Measurements from ENCODE around the gene PRM2. TPM values are rescaled to one million over a fixed set of nuclear protein-coding genes. Genes with fewer than 3 reads are reported as not detected.

PRM2 gene
- total and polyA plus RNA-seq, 2 of the 8 experiments (the other 6 are each of a cell fraction or from before 2014, with no cell fraction given), result not detected

GRCh38 chr16:11241480-11242204 lies 34.6 kb downstream of the PRM2 start:
- CTCF ChIA-PET (ENCODE audit: partially characterized antibody), result interaction anchor here (0.7 to 1.6 kb wide), 6 partner anchors 8 to 130 kb away, joined by 3 to 5 read pairs (median 4); partner anchors contain the start of gene SOCS1
- no peak overlapping the region for H3K23ac ChIP-seq (ENCODE audit: insufficient read length)
- H3K23me2 ChIP-seq (ENCODE audit: low read depth, low read length), result no peaks in the 10 kb centered on the region; the same call in 1 of the 2 replicates
- DNase-seq (ENCODE audit: low read depth in 1 of 2, low spot score in 2 of 2) (no peak), FAIRE-seq (no peak)
- H3K9ac ChIP-seq (replicated peaks in 1 of 4; ENCODE audit: extremely low read depth in 1 of 4, low read depth in 3 of 4, low read length in 3 of 4), result no peak overlapping the region
- peaks cover 0 to 6% (median 3%) of the 10 kb centered on the region in 4 experiments; a peak in 2 of 7 replicates for H3K4me1 ChIP-seq (replicated peaks in 1 of 4; ENCODE audit: control insufficient read depth in 3 of 4, insufficient read depth in 4 of 4, low read length in 3 of 4)
- H2AK5ac ChIP-seq (ENCODE audit: low read depth, low read length), result no peak overlapping the region
- no peaks in the 10 kb centered on the region for H4K20me1 ChIP-seq (replicated peaks in 1 of 2; ENCODE audit: control insufficient read depth in 1 of 2, insufficient read depth in 2 of 2, low read length in 2 of 2)
- H3K14ac ChIP-seq (ENCODE audit: insufficient read length), result no peak overlapping the region
- no peaks in the 10 kb centered on the region for H3K79me1 ChIP-seq (ENCODE audit: low read depth, low read length)
- H4K91ac ChIP-seq (replicated peaks; ENCODE audit: insufficient read length, low read length), result no peak overlapping the region
- POLR2A ChIA-PET (ENCODE audit: partially characterized antibody), result interaction anchor here (1.2 to 3.5 kb wide), 4 partner anchors 8 to 15 kb away, joined by 4 to 21 read pairs (median 8); no protein-coding TSS in a partner anchor
- H2BK5ac ChIP-seq (ENCODE audit: low read depth, low read length), result no peak overlapping the region
- no peak overlapping the region for H2BK20ac ChIP-seq (ENCODE audit: low read length)
- H3K79me2 ChIP-seq (ENCODE audit: control insufficient read depth in 1 of 2, insufficient read depth in 2 of 2, low read length in 2 of 2), result no peaks in the 10 kb centered on the region
- H2BK15ac ChIP-seq (ENCODE audit: low read length), result peak overlapping the region; percentile 88; the same call in 1 of the 2 replicates
- H3K4me3 ChIP-seq (ENCODE audit: extremely low read depth in 1 of 4, insufficient read depth in 2 of 4, low read depth in 3 of 4, low read length in 4 of 4), result no peak overlapping the region
- 90% methylated on average over 5 of the region's 5 CpGs; no CpG with 5 or more reads in 1 of the 2 experiments for WGBS, 2 experiments (ENCODE audit: extremely low coverage in 1 of 2, insufficient coverage in 1 of 2, insufficient read length in 1 of 2, insufficient replicate concordance in 2 of 2, low coverage in 1 of 2, low lambda C conversion rate in 2 of 2, missing lambda C conversion rate in 1 of 2)
- no peaks in the 10 kb centered on the region for H3K27me3 ChIP-seq (replicated peaks in 1 of 4; ENCODE audit: control insufficient read depth in 3 of 4, extremely low read depth in 1 of 4, insufficient read depth in 3 of 4, low read length in 3 of 4)
- H2AFZ ChIP-seq (ENCODE audit: low read length), result no peak overlapping the region
- no peak overlapping the region for H3K56ac ChIP-seq (replicated peaks; ENCODE audit: insufficient read length, low read depth, low read length)
- no peak overlapping the region for H4K5ac ChIP-seq (ENCODE audit: insufficient read length, low read depth, low read length)
- no peak for TF ChIP-seq CTBP2 (IDR thresholded peaks at IDR 0.05; ENCODE audit: borderline replicate concordance, insufficient read depth, insufficient read length, low read length)
- TF ChIP-seq SUZ12 (IDR thresholded peaks at IDR 0.05; ENCODE audit: low read length), result no peak
- no peak for TF ChIP-seq TCF12 (IDR thresholded peaks at IDR 0.05; ENCODE audit: low read depth, low read length)
- no peak for TF ChIP-seq SRF (IDR thresholded peaks at IDR 0.05; ENCODE audit: low read depth, low read length)
- no peak for TF ChIP-seq RAD21 (IDR thresholded peaks at IDR 0.05 in 1 of 2, conservative IDR thresholded peaks at IDR 0.05 in 1 of 2; ENCODE audit: low read depth in 2 of 2, low read length in 2 of 2)
- TF ChIP-seq BACH1 (IDR thresholded peaks at IDR 0.05; ENCODE audit: low read length), result no peak
- no peak for TF ChIP-seq BRCA1 (IDR thresholded peaks at IDR 0.05; ENCODE audit: low read depth, low read length)
- no peak for TF ChIP-seq JUND (IDR thresholded peaks at IDR 0.05; ENCODE audit: low read length)
- no peak overlapping the region for H2BK120ac ChIP-seq (replicated peaks; ENCODE audit: low read depth, low read length)
- H3K9me3 ChIP-seq (ENCODE audit: insufficient read depth in 2 of 2, low read depth in 1 of 2, low read length in 1 of 2), result 0 out of 4 replicates have a peak, but pooled peaks cover 0 to 3% of the 10 kb centered on the region in 2 experiments
- no peak overlapping the region for H2BK12ac ChIP-seq (ENCODE audit: low read depth, low read length)
- no peak overlapping the region for H3K4ac ChIP-seq (replicated peaks; ENCODE audit: insufficient read length, low read depth, low read length)
- H3K27ac ChIP-seq (ENCODE audit: low read depth, low read length), result no peak overlapping the region
- H4K8ac ChIP-seq (ENCODE audit: extremely low read depth, insufficient read depth, low read length), result no peak overlapping the region
- no peaks in the 10 kb centered on the region for H3K36me3 ChIP-seq (ENCODE audit: control insufficient read depth in 2 of 4, insufficient read depth in 4 of 4, low read length in 3 of 4)
- no peak overlapping the region for H3K18ac ChIP-seq (ENCODE audit: extremely low read depth, low read length)
- H3K4me2 ChIP-seq (ENCODE audit: insufficient read depth in 1 of 2, low read depth in 2 of 2, low read length in 2 of 2), result no peak overlapping the region

Measured in H1 (cell line).